Activated naive CD4-positive, alpha-beta T cell treated with anti-CD3 and anti-CD28 coated beads, Interleukin-2, amount 50 U/mL, for 16 hours (primary cell): ENCODE measurements around the gene PBX2.
"Not testable (repeated sequence)": the region's sequence is repeated elsewhere in the genome, so short reads cannot be mapped to it uniquely, and the experiment has no call there.

Experiments
- DNase-seq: peaks from one replicate; pipeline ENCODE4 v3.0.0-alpha.2; 2020

Gene PBX2

GRCh38 chr6:32190054-32190851, at the start of gene PBX2:
PBX2 (minus strand) TSS chr6:32190202; CDS start chr6:32189915, 287 bp downstream.
- peak; percentile 82 for DNase-seq

- DNase-seq: no peak
These were observed 49.5 kb upstream of the PBX2 start for GRCh38 chr6:32239462-32239861.

GRCh38 chr6:32234934-32235333, 44.9 kb upstream of the PBX2 start:
- DNase-seq: no peak

- no peak for DNase-seq
These were observed 36.4 kb upstream of the PBX2 start for GRCh38 chr6:32226434-32226833.

DNA sequence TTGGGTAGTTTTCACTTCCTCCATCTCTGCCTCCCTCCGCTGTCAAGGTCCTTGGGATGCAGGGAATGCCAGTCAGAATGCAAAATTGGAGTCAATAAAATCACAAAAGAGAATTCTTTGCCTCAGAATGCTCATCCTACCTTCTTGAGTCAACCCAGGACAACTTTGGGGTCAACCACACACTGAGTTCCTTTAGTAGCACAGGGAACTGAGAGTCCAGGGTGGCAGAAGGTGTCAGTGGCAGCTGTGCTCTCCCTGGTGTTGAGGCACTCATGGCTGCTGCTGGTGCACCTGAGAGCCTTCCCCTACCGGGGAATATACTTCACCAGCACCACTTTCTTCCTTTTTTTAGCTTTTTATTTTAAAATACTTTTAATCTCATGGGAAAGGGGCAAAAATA, 34.7 kb upstream of the PBX2 start:
- no peak for DNase-seq

DNA sequence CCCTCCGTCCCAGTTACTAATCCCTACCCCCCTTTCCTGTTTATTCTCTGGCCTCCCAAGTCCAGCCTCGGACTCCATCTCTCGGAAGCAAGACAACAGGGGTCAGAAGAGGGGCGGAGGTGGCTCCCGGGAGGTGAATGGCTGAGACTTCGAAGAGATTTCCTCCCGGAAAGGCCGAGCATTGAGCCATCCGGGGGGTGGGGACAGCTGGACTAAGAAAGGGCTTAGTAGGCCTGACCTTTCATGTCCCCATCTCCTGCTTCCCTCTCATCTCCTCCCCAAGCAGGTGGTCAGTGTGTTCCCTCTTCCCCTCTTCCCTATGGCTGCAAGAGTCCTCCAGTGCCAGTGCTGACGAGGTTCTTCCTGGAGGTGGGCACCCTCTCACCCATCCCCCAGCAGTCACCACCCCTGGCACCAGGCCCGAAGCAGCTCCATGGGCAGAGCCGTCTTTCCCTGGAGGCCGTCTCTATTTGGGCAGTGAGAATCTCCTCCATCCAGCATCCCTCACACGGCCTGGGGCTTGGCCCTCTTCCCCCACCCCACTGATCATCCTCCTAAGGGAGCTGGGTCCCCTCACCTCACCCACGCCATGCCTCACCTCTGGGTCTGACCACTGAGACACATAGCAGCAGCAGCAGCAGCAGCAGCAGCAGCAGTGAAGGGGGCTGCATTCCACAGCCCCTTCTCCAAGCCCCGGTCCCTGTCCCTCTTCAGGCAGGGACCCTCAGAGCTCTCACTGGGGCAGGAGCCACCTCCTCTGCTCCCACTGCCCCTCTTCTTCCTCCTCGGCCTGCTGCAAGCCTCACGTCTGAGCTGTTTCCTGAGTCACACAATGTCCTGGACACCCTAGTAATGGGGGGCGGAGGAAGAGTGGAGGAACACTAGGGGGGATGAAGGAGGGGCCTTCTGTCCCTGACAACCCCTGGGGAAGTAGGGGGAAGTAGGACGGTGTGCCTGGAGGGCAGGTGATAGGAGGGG, 33.5 kb upstream of the PBX2 start, which contains the start of gene NOTCH4:
NOTCH4 (minus strand) TSS at position 810 of the 978 bp plus-strand sequence; CDS start at position 671, 139 bp downstream.
- no peak for DNase-seq

DNA sequence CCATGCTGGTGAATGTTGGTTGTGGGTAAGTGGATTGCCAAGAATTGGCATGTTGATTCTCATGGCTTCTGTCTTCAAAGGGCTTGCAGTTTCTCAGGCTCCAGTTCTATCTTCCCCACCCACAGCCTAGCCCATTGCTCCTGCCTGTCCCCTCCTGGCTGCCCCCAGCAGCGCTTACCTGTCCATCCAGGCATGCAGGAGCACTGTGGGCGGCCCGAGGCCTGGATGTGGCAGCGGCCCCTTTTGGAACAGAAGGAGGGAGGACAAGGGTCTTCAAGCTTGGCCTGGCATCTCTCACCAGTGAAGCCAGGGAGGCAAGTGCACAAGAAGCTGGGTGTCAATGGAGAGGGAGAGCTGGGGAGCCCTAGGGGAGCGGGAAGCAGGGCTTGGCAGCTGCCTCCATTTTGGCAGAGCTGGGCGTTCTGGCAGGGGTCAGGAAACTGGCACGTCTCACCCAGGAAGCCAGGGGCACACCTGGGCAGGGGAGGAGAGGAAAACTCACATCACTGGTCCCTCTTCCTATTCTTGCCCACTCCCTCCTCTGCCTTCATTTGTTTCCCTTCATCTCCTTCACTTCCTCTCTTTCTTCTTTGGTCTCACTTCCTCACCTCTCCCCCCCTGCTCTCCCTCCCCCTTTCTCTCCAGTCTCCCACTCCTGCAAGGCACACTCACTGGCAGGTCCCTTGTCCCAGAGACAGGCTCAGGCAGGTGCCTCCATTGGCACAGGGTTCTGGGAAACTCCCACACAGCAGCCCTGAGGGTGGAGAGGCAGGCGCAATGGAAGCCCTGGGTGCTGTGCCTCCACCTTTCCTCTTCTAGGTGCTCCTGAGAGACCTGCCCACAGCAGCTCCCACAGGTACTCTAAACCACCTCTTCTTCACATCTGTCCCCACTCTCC, 32.6 kb upstream of the PBX2 start:
- DNase-seq: no peak

GRCh38 chr6:32220021-32220420, 30.0 kb upstream of the PBX2 start:
- no peak for DNase-seq

DNA sequence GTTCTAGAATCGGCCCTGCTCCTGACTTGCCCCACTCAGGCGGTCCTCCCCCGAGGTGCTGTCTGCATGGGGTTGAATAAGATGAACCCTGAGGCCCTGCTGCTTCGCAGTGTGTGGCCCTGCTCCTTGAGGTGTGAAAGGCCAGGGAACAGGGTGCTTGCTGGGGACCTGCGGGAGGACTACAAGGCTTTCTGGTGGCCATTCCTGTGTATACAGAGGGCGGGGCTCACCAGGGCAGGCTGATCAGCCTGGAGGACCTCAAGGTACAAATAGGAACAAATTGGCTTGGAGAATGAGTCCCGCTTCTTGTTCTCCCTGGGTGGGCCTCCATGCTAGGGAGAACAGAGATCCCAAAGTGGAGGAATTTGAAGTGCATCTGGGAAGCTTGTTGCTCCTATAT, 28.2 kb upstream of the PBX2 start:
- no peak for DNase-seq

DNA sequence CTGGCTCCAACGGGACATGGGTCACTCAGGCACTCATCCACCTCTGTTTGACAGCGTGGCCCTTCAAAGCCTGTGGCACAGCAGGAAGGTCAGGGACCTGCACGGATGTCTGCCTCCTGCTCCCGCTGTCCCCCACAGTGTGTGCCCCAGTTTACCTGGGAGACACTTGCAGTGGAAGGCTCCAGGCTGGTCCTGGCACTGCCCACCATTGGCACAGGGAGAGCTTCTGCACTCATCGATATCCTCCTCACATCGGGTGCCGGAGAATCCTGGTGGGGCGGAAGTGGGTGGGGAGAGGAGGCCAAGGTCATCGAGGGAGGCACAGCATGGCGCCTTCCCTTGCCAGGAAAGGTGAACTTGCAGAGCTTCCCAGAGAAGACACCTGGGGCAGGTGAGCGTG, 27.0 kb upstream of the PBX2 start:
- DNase-seq: no peak

DNA sequence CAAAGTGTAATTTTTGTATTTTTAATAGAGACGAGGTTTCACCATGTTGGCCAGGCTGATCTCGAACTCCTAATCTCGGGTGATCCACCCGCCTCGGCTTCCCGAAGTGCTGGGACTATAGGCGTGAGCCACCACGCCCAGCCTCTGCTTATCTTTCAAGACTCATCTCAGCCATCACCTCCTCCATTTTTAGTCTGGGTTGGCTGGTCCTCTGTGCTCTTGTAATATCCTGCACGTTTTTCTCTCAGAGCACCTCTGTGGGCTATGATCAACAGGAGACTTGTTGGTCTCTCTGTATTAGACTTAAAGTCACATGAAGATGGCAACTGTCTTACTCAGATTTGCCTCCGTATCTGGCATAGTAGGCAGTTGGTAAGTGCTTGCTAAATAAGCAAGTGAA, 26.3 kb upstream of the PBX2 start:
- DNase-seq: no peak

GRCh38 chr6:32215617-32216016, 25.6 kb upstream of the PBX2 start:
- no peak for DNase-seq

- DNase-seq: no peak
These were observed 24.1 kb upstream of the PBX2 start for GRCh38 chr6:32214126-32214525.

- DNase-seq: no peak
These were observed 23.6 kb upstream of the PBX2 start for GRCh38 chr6:32213649-32214048.

DNA sequence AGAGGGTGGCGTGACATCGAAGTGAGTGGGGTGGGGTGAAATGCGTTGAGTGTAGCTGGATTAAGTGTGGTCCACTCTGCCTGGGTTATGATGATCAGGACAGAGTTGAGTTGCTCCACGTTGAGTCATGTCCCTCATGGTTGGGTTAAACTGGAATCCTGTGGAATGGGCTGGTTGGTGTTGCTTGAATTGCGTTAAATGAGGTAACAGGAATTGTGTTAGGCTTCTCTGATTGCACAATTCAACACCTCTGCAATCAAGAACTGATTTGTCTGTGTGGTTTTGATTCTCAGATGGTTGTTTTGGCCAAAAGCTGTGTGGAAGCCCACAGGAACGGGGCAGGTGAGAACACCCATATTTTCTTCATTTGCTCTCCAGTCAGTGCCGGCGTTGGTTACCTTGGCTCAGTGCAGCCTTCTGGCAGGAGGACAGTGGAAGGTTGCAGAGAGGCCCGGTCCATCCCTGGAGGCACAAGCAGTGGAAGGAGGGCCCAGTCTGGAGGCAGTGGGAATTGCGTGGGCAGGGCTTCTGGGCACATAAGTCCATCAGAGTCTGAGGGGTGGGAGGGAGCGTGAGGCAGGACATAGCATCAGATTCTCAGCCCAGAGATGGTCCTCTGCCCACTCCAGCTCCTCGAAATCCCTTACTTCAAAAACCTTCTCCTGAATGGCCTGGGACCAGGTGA, 22.2 kb upstream of the PBX2 start:
- no peak for DNase-seq

DNA sequence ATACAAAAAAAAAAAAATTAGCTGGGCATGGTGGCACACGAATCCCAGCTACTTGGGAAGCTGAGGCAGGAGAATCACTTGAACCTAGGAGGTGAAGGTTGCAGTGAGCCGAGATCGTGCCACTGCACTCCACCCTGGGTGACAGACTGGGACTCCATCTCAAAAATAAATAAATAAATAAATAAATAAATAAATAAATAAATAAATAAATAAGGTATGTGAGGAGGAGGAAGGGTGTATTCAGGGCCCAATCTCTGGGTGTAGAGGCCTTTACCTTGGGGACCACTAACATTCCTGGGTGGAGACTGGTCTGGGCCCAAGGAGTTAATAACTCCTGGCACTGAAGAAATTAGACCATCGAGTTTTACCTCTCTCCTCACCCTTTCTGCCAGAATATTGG, 21.4 kb upstream of the PBX2 start:
- not testable (repeated sequence) for DNase-seq

GRCh38 chr6:32210191-32210601, 20.2 kb upstream of the PBX2 start:
- DNase-seq: no peak

GRCh38 chr6:32208996-32209395, 19.0 kb upstream of the PBX2 start:
- DNase-seq: no peak

GRCh38 chr6:32204268-32204715, 14.3 kb upstream of the PBX2 start:
- DNase-seq: no peak

GRCh38 chr6:32203426-32204267, 13.6 kb upstream of the PBX2 start:
- DNase-seq: no peak

GRCh38 chr6:32202186-32202585, 12.2 kb upstream of the PBX2 start:
- no peak for DNase-seq
